ENCODE data around the gene ATP2A2.
"Not testable (repeated sequence)": the region's sequence is repeated elsewhere in the genome, so short reads cannot be mapped to it uniquely, and the experiment has no call there.

ATP2A2 gene

GRCh38 chr12:110338754-110339153, 57.7 kb downstream of the ATP2A2 start:
- in situ Hi-C loops (cut with MboI; ENCODE audit: low sequenced_read_pairs, unreplicated experiment) = no loop called here
- DNase-seq (ENCODE audit: low spot score) = no peak
- TF ChIP-seq CTCF (IDR thresholded peaks at IDR 0.05; ENCODE audit: borderline replicate concordance, control extremely low read depth, extremely low read depth, insufficient read depth, missing control alignments) = no peak

GRCh38 chr12:110339184-110339952, 58.3 kb downstream of the ATP2A2 start:
- in situ Hi-C loops (cut with MboI; ENCODE audit: low sequenced_read_pairs, unreplicated experiment) = no loop called here
- no peak for DNase-seq (ENCODE audit: low spot score)
- no peak for TF ChIP-seq CTCF (IDR thresholded peaks at IDR 0.05; ENCODE audit: borderline replicate concordance, control extremely low read depth, extremely low read depth, insufficient read depth, missing control alignments)

- in situ Hi-C loops (cut with MboI; ENCODE audit: low sequenced_read_pairs, unreplicated experiment); DNase-seq (ENCODE audit: low spot score): not testable (repeated sequence)
These were observed 59.2 kb downstream of the ATP2A2 start for GRCh38 chr12:110340261-110340660.

- in situ Hi-C loops (cut with MboI; ENCODE audit: low sequenced_read_pairs, unreplicated experiment) = no loop called here
- DNase-seq (ENCODE audit: low spot score) = no peak
- TF ChIP-seq CTCF (IDR thresholded peaks at IDR 0.05; ENCODE audit: borderline replicate concordance, control extremely low read depth, extremely low read depth, insufficient read depth, missing control alignments) = no peak
These were observed 59.7 kb downstream of the ATP2A2 start for GRCh38 chr12:110340706-110341105.

- in situ Hi-C loops (cut with MboI; ENCODE audit: low sequenced_read_pairs, unreplicated experiment) = no loop called here
- DNase-seq (ENCODE audit: low spot score) = no peak
- no peak for TF ChIP-seq CTCF (IDR thresholded peaks at IDR 0.05; ENCODE audit: borderline replicate concordance, control extremely low read depth, extremely low read depth, insufficient read depth, missing control alignments)
These were observed 61.1 kb downstream of the ATP2A2 start for GRCh38 chr12:110342157-110342556.

- DNase-seq (ENCODE audit: low spot score) = no peak
- no peak for TF ChIP-seq CTCF (IDR thresholded peaks at IDR 0.05; ENCODE audit: borderline replicate concordance, control extremely low read depth, extremely low read depth, insufficient read depth, missing control alignments)
- in situ Hi-C loops (cut with MboI; ENCODE audit: low sequenced_read_pairs, unreplicated experiment) = no loop called here
These were observed 62.1 kb downstream of the ATP2A2 start for GRCh38 chr12:110343114-110343513.

GRCh38 chr12:110343736-110344555, 62.9 kb downstream of the ATP2A2 start:
- TF ChIP-seq CTCF (IDR thresholded peaks at IDR 0.05; ENCODE audit: borderline replicate concordance, control extremely low read depth, extremely low read depth, insufficient read depth, missing control alignments) = no peak
- no peak for DNase-seq (ENCODE audit: low spot score)
- in situ Hi-C loops (cut with MboI; ENCODE audit: low sequenced_read_pairs, unreplicated experiment) = no loop called here

All from GM13976 (cell line).